DOHH2 (cell line): ENCODE data around the gene RBM5.
A peak's percentile ranks its signal among the peaks of the same experiment; 100 is the strongest.
"Not testable (repeated sequence)": the region's sequence is repeated elsewhere in the genome, so short reads cannot be mapped to it uniquely, and the experiment has no call there.

Source experiments
- H3F3A ChIP-seq: fragments of 200-600 bp; sonication (generic), shearing (Covaris generic); 2 replicates; pipeline ENCODE4 v1.6.0; 2016; ENCODE audit warnings: antibody characterized with exemption, mild to moderate bottlenecking; ENCODE audit not compliant: control insufficient read depth, insufficient read depth
- H3K27ac ChIP-seq: fragments of 200-600 bp; sonication (generic); 2 replicates; pipeline ENCODE4 v1.5.1; 2014; ENCODE audit warnings: low read depth, mild to moderate bottlenecking, low read length, moderate library complexity
- H3K27me3 ChIP-seq: fragments of 200-600 bp; sonication (generic); 2 replicates; pipeline ENCODE4 v1.6.1; 2014; ENCODE audit warnings: mild to moderate bottlenecking, low read length, mixed read lengths; ENCODE audit not compliant: control insufficient read depth
- H3K36me3 ChIP-seq: fragments of 200-600 bp; sonication (generic); 2 replicates; pipeline ENCODE4 v1.6.1; 2014; ENCODE audit warnings: mild to moderate bottlenecking, low read length, moderate library complexity, mixed read lengths; ENCODE audit not compliant: control insufficient read depth
- H3K4me1 ChIP-seq: fragments of 200-600 bp; sonication (generic); 2 replicates; pipeline ENCODE4 v1.6.1; 2014; ENCODE audit warnings: mild to moderate bottlenecking, low read length, mixed read lengths; ENCODE audit not compliant: control insufficient read depth
- H3K4me2 ChIP-seq: fragments of 200-600 bp; sonication (generic); 2 replicates; pipeline ENCODE4 v1.6.0; 2014; ENCODE audit warnings: mild to moderate bottlenecking, low read length, moderate library complexity
- H3K4me3 ChIP-seq: fragments of 200-600 bp; sonication (generic); 2 replicates; pipeline ENCODE4 v1.5.1; 2014; ENCODE audit warnings: mild to moderate bottlenecking, low read length, mixed read lengths
- H3K79me2 ChIP-seq: fragments of 200-600 bp; sonication (generic); 2 replicates; pipeline ENCODE4 v1.6.1; 2014; ENCODE audit warnings: mild to moderate bottlenecking, low read length, mixed read lengths; ENCODE audit not compliant: control insufficient read depth
- H3K9me2 ChIP-seq: fragments of 200-600 bp; sonication (generic); replicated peaks from 2 replicates; pipeline ENCODE4 v1.6.1; 2014; ENCODE audit warnings: mild to moderate bottlenecking, low read length, mixed read lengths; ENCODE audit not compliant: control insufficient read depth
- H3K9me3 ChIP-seq: fragments of 200-600 bp; sonication (generic); 2 replicates; pipeline ENCODE4 v1.6.1; 2014; ENCODE audit warnings: antibody characterized with exemption, low read length, mixed read lengths; ENCODE audit not compliant: control insufficient read depth, insufficient read depth
- H4K20me1 ChIP-seq: fragments of 200-600 bp; sonication (generic); 2 replicates; pipeline ENCODE4 v1.6.0; 2014; ENCODE audit warnings: low read depth, mild to moderate bottlenecking, antibody characterized with exemption, low read length, moderate library complexity; ENCODE audit not compliant: control insufficient read depth, insufficient read depth
- EZH2phosphoT487 ChIP-seq: fragments of 200-600 bp; sonication (generic); IDR thresholded peaks from 2 replicates; pipeline ENCODE4 v1.6.1; 2017; ENCODE audit warnings: borderline replicate concordance, mild to moderate bottlenecking, antibody characterized with exemption, low read length, moderate library complexity, mixed read lengths
- TF ChIP-seq, protein P1 (sequence below): fragments of 200-600 bp; sonication (generic); IDR thresholded peaks from one replicate; pipeline ENCODE4 v1.5.1; 2014; ENCODE audit warnings: antibody characterized with exemption, mild to moderate bottlenecking, low read depth, low read length; ENCODE audit not compliant: poor library complexity, severe bottlenecking

RBM5 gene

GRCh38 chr3:50078091-50078490 is 10.6 kb upstream of the RBM5 start:
- H3K27ac ChIP-seq, result peak overlapping the region; percentile 31
- H3K79me2 ChIP-seq, result no peaks in the 10 kb centered on the region
- H3K4me1 ChIP-seq, result peaks cover 44% of the 10 kb centered on the region
- TF ChIP-seq, protein P1, sequence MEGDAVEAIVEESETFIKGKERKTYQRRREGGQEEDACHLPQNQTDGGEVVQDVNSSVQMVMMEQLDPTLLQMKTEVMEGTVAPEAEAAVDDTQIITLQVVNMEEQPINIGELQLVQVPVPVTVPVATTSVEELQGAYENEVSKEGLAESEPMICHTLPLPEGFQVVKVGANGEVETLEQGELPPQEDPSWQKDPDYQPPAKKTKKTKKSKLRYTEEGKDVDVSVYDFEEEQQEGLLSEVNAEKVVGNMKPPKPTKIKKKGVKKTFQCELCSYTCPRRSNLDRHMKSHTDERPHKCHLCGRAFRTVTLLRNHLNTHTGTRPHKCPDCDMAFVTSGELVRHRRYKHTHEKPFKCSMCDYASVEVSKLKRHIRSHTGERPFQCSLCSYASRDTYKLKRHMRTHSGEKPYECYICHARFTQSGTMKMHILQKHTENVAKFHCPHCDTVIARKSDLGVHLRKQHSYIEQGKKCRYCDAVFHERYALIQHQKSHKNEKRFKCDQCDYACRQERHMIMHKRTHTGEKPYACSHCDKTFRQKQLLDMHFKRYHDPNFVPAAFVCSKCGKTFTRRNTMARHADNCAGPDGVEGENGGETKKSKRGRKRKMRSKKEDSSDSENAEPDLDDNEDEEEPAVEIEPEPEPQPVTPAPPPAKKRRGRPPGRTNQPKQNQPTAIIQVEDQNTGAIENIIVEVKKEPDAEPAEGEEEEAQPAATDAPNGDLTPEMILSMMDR, result no peak
- no peak for TF ChIP-seq EZH2phosphoT487
- no peak overlapping the region for H3K4me3 ChIP-seq
- no peaks in the 10 kb centered on the region for H4K20me1 ChIP-seq
- peaks cover 50% of the 10 kb centered on the region for H3F3A ChIP-seq
- no peaks in the 10 kb centered on the region for H3K9me3 ChIP-seq
- H3K36me3 ChIP-seq, result peaks cover 51% of the 10 kb centered on the region
- no peaks in the 10 kb centered on the region for H3K9me2 ChIP-seq
- no peaks in the 10 kb centered on the region for H3K27me3 ChIP-seq
- no peak overlapping the region for H3K4me2 ChIP-seq

DNA sequence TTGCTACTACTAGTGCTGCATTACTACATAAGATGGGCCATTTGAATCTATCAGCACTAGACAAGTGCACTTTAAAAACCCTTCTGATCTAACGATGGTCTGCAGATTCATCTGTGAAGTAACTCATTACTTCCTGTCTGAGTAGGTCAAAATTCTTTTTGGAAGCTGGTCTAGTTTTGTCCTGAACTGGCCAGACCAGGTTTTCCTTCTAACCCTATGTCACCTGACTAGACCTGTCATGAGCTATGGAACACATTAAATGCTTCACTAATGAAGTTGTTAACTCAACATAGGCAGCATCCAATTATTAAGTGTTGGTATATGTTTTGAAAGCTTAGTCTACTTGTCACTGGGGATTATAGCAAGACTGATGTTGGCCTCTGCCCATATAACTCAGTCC is 10.1 kb upstream of the RBM5 start:
- Histone ChIP-seq H3K36me3 (peaks cover 47% of the 10 kb centered on the region), H3K27ac (peak overlapping the region; percentile 31), H3K4me1 (peaks cover 47% of the 10 kb centered on the region), H3K27me3 (no peaks in the 10 kb centered on the region), H3F3A (peaks cover 53% of the 10 kb centered on the region), H3K4me3 (no peak overlapping the region), H3K9me3 (no peaks in the 10 kb centered on the region), H3K4me2 (no peak overlapping the region), H3K9me2 (no peaks in the 10 kb centered on the region), H4K20me1 (no peaks in the 10 kb centered on the region), H3K79me2 (no peaks in the 10 kb centered on the region)
- TF ChIP-seq, protein P1, result no peak
- no peak for TF ChIP-seq EZH2phosphoT487

DNA sequence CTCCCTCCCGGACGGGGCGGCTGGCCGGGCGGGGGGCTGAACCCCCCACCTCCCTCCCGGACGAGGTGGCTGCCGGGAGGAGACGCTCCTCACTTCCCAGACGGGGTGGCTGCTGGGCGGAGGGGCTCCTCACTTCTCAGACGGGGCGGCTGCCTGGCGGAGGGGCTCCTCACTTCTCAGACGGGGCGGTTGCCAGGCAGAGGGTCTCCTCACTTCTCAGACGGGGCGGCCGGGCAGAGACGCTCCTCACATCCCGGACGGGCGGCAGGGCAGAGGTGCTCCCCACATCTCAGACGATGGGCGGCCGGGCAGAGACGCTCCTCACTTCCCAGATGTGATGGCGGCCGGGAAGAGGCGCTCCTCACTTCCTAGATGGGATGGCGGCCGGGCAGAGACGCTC is 3.8 kb upstream of the RBM5 start:
- H3F3A ChIP-seq, result peaks cover 29% of the 10 kb centered on the region
- peaks cover 16% of the 10 kb centered on the region for H3K36me3 ChIP-seq
- H3K4me1 ChIP-seq, result peaks cover 37% of the 10 kb centered on the region
- peaks cover 19% of the 10 kb centered on the region for H3K79me2 ChIP-seq
- H3K27ac ChIP-seq, H3K9me2 ChIP-seq, H3K4me3 ChIP-seq, H3K4me2 ChIP-seq, H3K9me3 ChIP-seq, H3K27me3 ChIP-seq, H4K20me1 ChIP-seq: not testable (repeated sequence)

- H3K9me2 ChIP-seq, result no peaks in the 10 kb centered on the region
- H3K4me1 ChIP-seq, result peaks cover 24% of the 10 kb centered on the region
- TF ChIP-seq EZH2phosphoT487, result no peak
- TF ChIP-seq, protein P1, result no peak
- peak overlapping the region; percentile 74 for H3K27ac ChIP-seq
- peaks cover 55% of the 10 kb centered on the region for H3K36me3 ChIP-seq
- H3K4me2 ChIP-seq, result peak overlapping the region; percentile 85
- H3K4me3 ChIP-seq, result peak overlapping the region; percentile 98
- no peaks in the 10 kb centered on the region for H3K27me3 ChIP-seq
- H3K9me3 ChIP-seq, result no peaks in the 10 kb centered on the region
- peaks cover 17% of the 10 kb centered on the region; the same call in 1 of the 2 replicates for H4K20me1 ChIP-seq
- H3K79me2 ChIP-seq, result peaks cover 57% of the 10 kb centered on the region
- peaks cover 11% of the 10 kb centered on the region for H3F3A ChIP-seq
Measured at GRCh38 chr3:50089609-50089945, 858 bp downstream of the RBM5 start.
